SK-N-SH (cell line): Measurements from ENCODE around the gene ODAD2. TPM values are rescaled to one million over a fixed set of nuclear protein-coding genes. Genes with fewer than 3 reads are reported as not detected.

ENCODE experiments used
- CTCF ChIA-PET: fragments of 300-600, 350-600 bp; formaldehyde crosslinking; extraction: SDS; loops from one replicate; lab custom pipeline; 2021; lab: Yijun Ruan, JAX
- POLR2A ChIA-PET: fragments of 350-600 bp; sonication (Branson Sonifier 250); formaldehyde crosslinking; extraction: SDS; loops from one replicate; lab custom pipeline; 2020; ENCODE audit warnings: antibody characterized with exemption, inconsistent platforms; lab: Yijun Ruan, JAX
- DNase-seq: peaks from one replicate; pipeline ENCODE4 v3.0.0; 2012
- H2AFZ ChIP-seq: fragments of 200-600 bp; sonication (generic); 2 replicates; pipeline ENCODE4 v1.8.1; 2016; ENCODE audit warnings: antibody characterized with exemption, mild to moderate bottlenecking, low read depth
- H3F3A ChIP-seq: fragments of 200-600 bp; sonication (generic); replicated peaks from 2 replicates; pipeline ENCODE3; 2016; ENCODE audit warnings: antibody characterized with exemption, mild to moderate bottlenecking; ENCODE audit not compliant: insufficient read depth
- H3K27ac ChIP-seq, 2 experiments: fragments of 200-500 bp in 1 of 2; fragments of 200-600 bp in 1 of 2; sonication (Bioruptor generic) in 1 of 2; sonication (generic), shearing (Covaris generic) in 1 of 2; 2 replicates each; pipeline versions ENCODE4 v1.5.1 to v1.6.1; 2014 to 2016; ENCODE audit warnings: low read depth in 2 of 2, inconsistent platforms in 1 of 2, low read length in 1 of 2, mild to moderate bottlenecking in 1 of 2, mixed read lengths in 1 of 2
- H3K27me3 ChIP-seq: fragments of 200-600 bp; sonication (generic), shearing (Covaris generic); 2 replicates; pipeline ENCODE4 v1.6.1; 2016; ENCODE audit warnings: mixed run types; ENCODE audit not compliant: insufficient read depth
- H3K36me3 ChIP-seq, 2 experiments: fragments of 200-500 bp in 1 of 2; fragments of 200-600 bp in 1 of 2; sonication (Bioruptor generic) in 1 of 2; sonication (generic) in 1 of 2; replicated peaks in 1 of 2; 2 replicates each; pipeline versions ENCODE3 to v1.5.1; 2014 to 2016; ENCODE audit warnings: low read length in 1 of 2, mild to moderate bottlenecking in 1 of 2; ENCODE audit not compliant: insufficient read depth in 2 of 2, control insufficient read depth in 1 of 2
- H3K4me1 ChIP-seq, 2 experiments: fragments of 200-500 bp in 1 of 2; fragments of 200-600 bp in 1 of 2; sonication (Bioruptor generic) in 1 of 2; sonication (generic), shearing (Covaris generic) in 1 of 2; 2 replicates each; pipeline versions ENCODE4 v1.5.1 to v1.6.1; 2014 to 2016; ENCODE audit warnings: low read depth in 1 of 2, low read length in 1 of 2, mixed run types in 1 of 2; ENCODE audit not compliant: insufficient read depth in 2 of 2, control insufficient read depth in 1 of 2
- H3K4me2 ChIP-seq: fragments of 200-600 bp; sonication (generic), shearing (Covaris generic); 2 replicates; pipeline ENCODE4 v1.6.1; 2017; ENCODE audit warnings: mixed run types
- H3K4me3 ChIP-seq, 2 experiments: fragments of 200-500 bp in 1 of 2; fragments of 200-600 bp in 1 of 2; sonication (Bioruptor generic) in 1 of 2; sonication (generic), shearing (Covaris generic) in 1 of 2; 2 replicates each; pipeline versions ENCODE4 v1.5.1 to v1.8.1; 2014 to 2016; ENCODE audit warnings: low read depth in 2 of 2, inconsistent platforms in 1 of 2, low read length in 1 of 2, mild to moderate bottlenecking in 1 of 2, mixed read lengths in 1 of 2, moderate library complexity in 1 of 2
- H3K79me2 ChIP-seq: fragments of 200-600 bp; sonication (generic); 2 replicates; pipeline ENCODE4 v1.8.1; 2017; ENCODE audit warnings: mild to moderate bottlenecking; ENCODE audit not compliant: insufficient read depth
- H3K9ac ChIP-seq: fragments of 200-600 bp; sonication (generic); 2 replicates; pipeline ENCODE4 v1.6.1; 2017; ENCODE audit warnings: mixed run types
- H3K9me2 ChIP-seq: fragments of 200-600 bp; sonication (generic); 2 replicates; pipeline ENCODE4 v1.6.1; 2017; ENCODE audit warnings: mixed run types
- H3K9me3 ChIP-seq: fragments of 200-600 bp; sonication (generic); 2 replicates; pipeline ENCODE4 v1.6.1; 2017; ENCODE audit warnings: mixed run types, mild to moderate bottlenecking, moderate library complexity
- H4K20me1 ChIP-seq: fragments of 200-600 bp; sonication (generic); 2 replicates; pipeline ENCODE4 v1.6.1; 2017; ENCODE audit warnings: mild to moderate bottlenecking, mixed run types; ENCODE audit not compliant: insufficient read depth
- FOXM1 ChIP-seq: IDR thresholded peaks from 2 replicates; pipeline ENCODE4 v1.4.0; 2012; ENCODE audit warnings: low read depth, mild to moderate bottlenecking
- MEF2A ChIP-seq: IDR thresholded peaks from 2 replicates; pipeline ENCODE4 v1.4.0; 2012; ENCODE audit warnings: low read depth, borderline replicate concordance
- POLR2AphosphoS5 ChIP-seq: IDR thresholded peaks from 2 replicates; pipeline ENCODE4 v1.6.1; 2012; ENCODE audit warnings: low read depth, low read length
- RXRA ChIP-seq: IDR thresholded peaks from 2 replicates; pipeline ENCODE4 v1.4.0; 2012; ENCODE audit warnings: low read depth, mild to moderate bottlenecking, borderline replicate concordance
- TEAD4 ChIP-seq: IDR thresholded peaks from 2 replicates; pipeline ENCODE4 v1.4.0; 2012; ENCODE audit warnings: mild to moderate bottlenecking, borderline replicate concordance; ENCODE audit not compliant: insufficient read depth
- WGBS: methylation state at CpG from one replicate; pipeline ENCODE4 v1.1.6; 2017; ENCODE audit warnings: low lambda C conversion rate; 5-methylcytosine and 5-hydroxymethylcytosine counted together
- polyA plus RNA-seq, 3 experiments: library from polyadenylated mRNA; depleted of rRNA; stranded (reverse); fragments of >200 nt; gene quantifications; 2 replicates each; pipeline ENCODE4 v1.2.3, GENCODE V29; 2012
- TF ChIP-seq, protein P1 (sequence below): IDR thresholded peaks from 2 replicates; pipeline ENCODE4 v1.4.0; 2012; ENCODE audit warnings: low read depth, borderline replicate concordance
- TF ChIP-seq, protein P2 (sequence below): IDR thresholded peaks from 2 replicates; pipeline ENCODE4 v1.4.0; 2012; ENCODE audit warnings: low read depth, borderline replicate concordance

Gene ODAD2, protein sequence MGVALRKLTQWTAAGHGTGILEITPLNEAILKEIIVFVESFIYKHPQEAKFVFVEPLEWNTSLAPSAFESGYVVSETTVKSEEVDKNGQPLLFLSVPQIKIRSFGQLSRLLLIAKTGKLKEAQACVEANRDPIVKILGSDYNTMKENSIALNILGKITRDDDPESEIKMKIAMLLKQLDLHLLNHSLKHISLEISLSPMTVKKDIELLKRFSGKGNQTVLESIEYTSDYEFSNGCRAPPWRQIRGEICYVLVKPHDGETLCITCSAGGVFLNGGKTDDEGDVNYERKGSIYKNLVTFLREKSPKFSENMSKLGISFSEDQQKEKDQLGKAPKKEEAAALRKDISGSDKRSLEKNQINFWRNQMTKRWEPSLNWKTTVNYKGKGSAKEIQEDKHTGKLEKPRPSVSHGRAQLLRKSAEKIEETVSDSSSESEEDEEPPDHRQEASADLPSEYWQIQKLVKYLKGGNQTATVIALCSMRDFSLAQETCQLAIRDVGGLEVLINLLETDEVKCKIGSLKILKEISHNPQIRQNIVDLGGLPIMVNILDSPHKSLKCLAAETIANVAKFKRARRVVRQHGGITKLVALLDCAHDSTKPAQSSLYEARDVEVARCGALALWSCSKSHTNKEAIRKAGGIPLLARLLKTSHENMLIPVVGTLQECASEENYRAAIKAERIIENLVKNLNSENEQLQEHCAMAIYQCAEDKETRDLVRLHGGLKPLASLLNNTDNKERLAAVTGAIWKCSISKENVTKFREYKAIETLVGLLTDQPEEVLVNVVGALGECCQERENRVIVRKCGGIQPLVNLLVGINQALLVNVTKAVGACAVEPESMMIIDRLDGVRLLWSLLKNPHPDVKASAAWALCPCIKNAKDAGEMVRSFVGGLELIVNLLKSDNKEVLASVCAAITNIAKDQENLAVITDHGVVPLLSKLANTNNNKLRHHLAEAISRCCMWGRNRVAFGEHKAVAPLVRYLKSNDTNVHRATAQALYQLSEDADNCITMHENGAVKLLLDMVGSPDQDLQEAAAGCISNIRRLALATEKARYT
- not detected in 2 replicates for polyA plus RNA-seq (2012; rRNA removed)
- not detected in 2 replicates for polyA plus RNA-seq (2012; cell fraction: cytosol; rRNA removed)
- polyA plus RNA-seq (2012; cell fraction: nucleus; rRNA removed), result not detected in 2 replicates

DNA sequence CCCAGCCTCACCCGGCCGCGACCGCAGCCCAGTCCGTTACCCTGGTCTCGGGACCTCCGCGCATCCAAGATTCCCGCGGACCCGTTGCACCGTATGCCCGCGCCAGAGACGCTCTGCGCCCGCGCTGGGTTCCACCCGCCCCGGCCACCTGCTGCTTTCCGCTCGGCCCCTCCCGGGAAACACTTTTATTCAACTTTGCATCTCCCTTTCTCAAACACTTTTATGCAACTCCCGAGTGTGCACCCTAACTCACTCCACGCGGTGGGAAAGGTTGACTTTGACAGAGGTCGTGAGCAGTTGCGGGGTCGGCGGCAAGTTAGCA, at the start of gene ODAD2:
ODAD2 (minus strand) TSS at position 126 of the 322 bp plus-strand sequence. CDS start 3,937 bp downstream, outside the sequence.
- H2AFZ ChIP-seq, result peak within 1 kb of the TSS; percentile 51; the same call in 1 of the 2 replicates
- no peaks in the 10 kb centered on the region for H3K79me2 ChIP-seq
- WGBS, result 15% methylated on average over 8 of the region's 30 CpGs
- H4K20me1 ChIP-seq, result no peaks in the 10 kb centered on the region
- no peaks in the 10 kb centered on the region for H3F3A ChIP-seq
- no peaks in the 10 kb centered on the region for H3K9me3 ChIP-seq
- H3K9ac ChIP-seq, result no peak within 1 kb of the TSS
- H3K4me1 ChIP-seq, result no peaks in the 10 kb centered on the region
- no peak for DNase-seq
- peak within 1 kb of the TSS; percentile 76 for H3K4me2 ChIP-seq
- TF ChIP-seq, protein P1, sequence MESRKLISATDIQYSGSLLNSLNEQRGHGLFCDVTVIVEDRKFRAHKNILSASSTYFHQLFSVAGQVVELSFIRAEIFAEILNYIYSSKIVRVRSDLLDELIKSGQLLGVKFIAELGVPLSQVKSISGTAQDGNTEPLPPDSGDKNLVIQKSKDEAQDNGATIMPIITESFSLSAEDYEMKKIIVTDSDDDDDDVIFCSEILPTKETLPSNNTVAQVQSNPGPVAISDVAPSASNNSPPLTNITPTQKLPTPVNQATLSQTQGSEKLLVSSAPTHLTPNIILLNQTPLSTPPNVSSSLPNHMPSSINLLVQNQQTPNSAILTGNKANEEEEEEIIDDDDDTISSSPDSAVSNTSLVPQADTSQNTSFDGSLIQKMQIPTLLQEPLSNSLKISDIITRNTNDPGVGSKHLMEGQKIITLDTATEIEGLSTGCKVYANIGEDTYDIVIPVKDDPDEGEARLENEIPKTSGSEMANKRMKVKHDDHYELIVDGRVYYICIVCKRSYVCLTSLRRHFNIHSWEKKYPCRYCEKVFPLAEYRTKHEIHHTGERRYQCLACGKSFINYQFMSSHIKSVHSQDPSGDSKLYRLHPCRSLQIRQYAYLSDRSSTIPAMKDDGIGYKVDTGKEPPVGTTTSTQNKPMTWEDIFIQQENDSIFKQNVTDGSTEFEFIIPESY, result no peak
- no peak for TF ChIP-seq RXRA
- H3K36me3 ChIP-seq, result no peaks in the 10 kb centered on the region
- no peaks in the 10 kb centered on the region for H3K9me2 ChIP-seq
- POLR2A ChIA-PET, result no interaction called here
- CTCF ChIA-PET, result no interaction called here
- peak within 1 kb of the TSS; percentile 13 to 53; a peak in 3 of 4 replicates for H3K4me3 ChIP-seq
- H3K27me3 ChIP-seq, result peaks cover 29% of the 10 kb centered on the region; the same call in 1 of the 2 replicates
- no peak within 1 kb of the TSS for H3K27ac ChIP-seq

DNA sequence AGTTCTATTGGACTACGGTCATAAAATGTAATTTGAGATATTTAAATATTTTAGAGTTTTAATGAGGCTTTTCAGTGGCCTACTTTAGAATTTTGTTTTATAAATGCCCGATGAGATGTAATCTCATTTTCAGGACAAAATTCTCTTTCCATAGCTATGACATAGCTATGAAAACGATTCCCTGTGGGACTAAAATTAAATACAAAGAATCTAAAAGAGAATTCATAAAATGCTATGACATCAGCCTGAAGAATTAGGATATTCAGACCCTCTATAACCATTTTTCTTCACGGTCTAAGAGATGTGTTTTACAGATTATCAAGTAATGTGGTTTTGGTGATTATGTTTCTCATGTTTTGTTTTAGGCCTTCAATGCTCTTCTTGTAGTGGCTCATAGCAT, 48.2 kb upstream of the ODAD2 start:
- H3K9me2 ChIP-seq, result no peaks in the 10 kb centered on the region
- H3K79me2 ChIP-seq, result no peaks in the 10 kb centered on the region
- POLR2A ChIA-PET, result no interaction called here
- H3F3A ChIP-seq, result no peaks in the 10 kb centered on the region
- H3K27ac ChIP-seq, result no peak overlapping the region
- H2AFZ ChIP-seq, result no peak overlapping the region
- no peaks in the 10 kb centered on the region for H3K9me3 ChIP-seq
- DNase-seq, result no peak
- H4K20me1 ChIP-seq, result no peaks in the 10 kb centered on the region
- no peak overlapping the region for H3K4me2 ChIP-seq
- H3K36me3 ChIP-seq, result no peaks in the 10 kb centered on the region
- 6% methylated on average over 4 of the region's 4 CpGs for WGBS
- no peaks in the 10 kb centered on the region for H3K27me3 ChIP-seq
- no peak overlapping the region for H3K9ac ChIP-seq
- TF ChIP-seq, protein P2, sequence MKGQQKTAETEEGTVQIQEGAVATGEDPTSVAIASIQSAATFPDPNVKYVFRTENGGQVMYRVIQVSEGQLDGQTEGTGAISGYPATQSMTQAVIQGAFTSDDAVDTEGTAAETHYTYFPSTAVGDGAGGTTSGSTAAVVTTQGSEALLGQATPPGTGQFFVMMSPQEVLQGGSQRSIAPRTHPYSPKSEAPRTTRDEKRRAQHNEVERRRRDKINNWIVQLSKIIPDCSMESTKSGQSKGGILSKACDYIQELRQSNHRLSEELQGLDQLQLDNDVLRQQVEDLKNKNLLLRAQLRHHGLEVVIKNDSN, result no peak
- TF ChIP-seq FOXM1, result no peak
- TF ChIP-seq, protein P1, result no peak
- no peak for TF ChIP-seq MEF2A
- no peak for TF ChIP-seq POLR2AphosphoS5
- TF ChIP-seq TEAD4, result no peak
- CTCF ChIA-PET, result no interaction called here
- H3K4me3 ChIP-seq, result no peak overlapping the region
- no peaks in the 10 kb centered on the region for H3K4me1 ChIP-seq
